PFSK-1 (cell line): ENCODE measurements around the gene SLC38A11.

ENCODE experiments used
- FOXP2 ChIP-seq: optimal IDR thresholded peaks from 2 replicates; pipeline ENCODE3; 2011; ENCODE audit warnings: borderline replicate concordance, control low read depth, inconsistent platforms; ENCODE audit not compliant: insufficient read depth; ENCODE audit errors: extremely low read length, extremely low read depth
- POLR2AphosphoS5 ChIP-seq: IDR thresholded peaks from 2 replicates; pipeline ENCODE4 v1.6.1; 2012; ENCODE audit warnings: low read depth, mild to moderate bottlenecking, control low read depth, low read length, moderate library complexity
- SIN3A ChIP-seq: IDR thresholded peaks from 2 replicates; pipeline ENCODE4 v1.6.1; 2012; ENCODE audit warnings: mild to moderate bottlenecking, low read length, moderate library complexity, borderline replicate concordance; ENCODE audit not compliant: insufficient read depth
- TAF1 ChIP-seq: IDR thresholded peaks from 2 replicates; pipeline ENCODE4 v1.6.1; 2012; ENCODE audit warnings: low read length, control low read depth, borderline replicate concordance; ENCODE audit not compliant: insufficient read depth
- TF ChIP-seq, protein P1 (sequence below), 2 experiments: IDR thresholded peaks; 2 replicates each; pipeline versions ENCODE4 v1.6.1 to v1.8.0; 2011 to 2012; ENCODE audit warnings: low read depth in 2 of 2, low read length in 2 of 2, control low read depth in 1 of 2, inconsistent platforms in 1 of 2, mild to moderate bottlenecking in 1 of 2, moderate library complexity in 1 of 2; ENCODE audit not compliant: insufficient read depth in 1 of 2

SLC38A11 gene

DNA sequence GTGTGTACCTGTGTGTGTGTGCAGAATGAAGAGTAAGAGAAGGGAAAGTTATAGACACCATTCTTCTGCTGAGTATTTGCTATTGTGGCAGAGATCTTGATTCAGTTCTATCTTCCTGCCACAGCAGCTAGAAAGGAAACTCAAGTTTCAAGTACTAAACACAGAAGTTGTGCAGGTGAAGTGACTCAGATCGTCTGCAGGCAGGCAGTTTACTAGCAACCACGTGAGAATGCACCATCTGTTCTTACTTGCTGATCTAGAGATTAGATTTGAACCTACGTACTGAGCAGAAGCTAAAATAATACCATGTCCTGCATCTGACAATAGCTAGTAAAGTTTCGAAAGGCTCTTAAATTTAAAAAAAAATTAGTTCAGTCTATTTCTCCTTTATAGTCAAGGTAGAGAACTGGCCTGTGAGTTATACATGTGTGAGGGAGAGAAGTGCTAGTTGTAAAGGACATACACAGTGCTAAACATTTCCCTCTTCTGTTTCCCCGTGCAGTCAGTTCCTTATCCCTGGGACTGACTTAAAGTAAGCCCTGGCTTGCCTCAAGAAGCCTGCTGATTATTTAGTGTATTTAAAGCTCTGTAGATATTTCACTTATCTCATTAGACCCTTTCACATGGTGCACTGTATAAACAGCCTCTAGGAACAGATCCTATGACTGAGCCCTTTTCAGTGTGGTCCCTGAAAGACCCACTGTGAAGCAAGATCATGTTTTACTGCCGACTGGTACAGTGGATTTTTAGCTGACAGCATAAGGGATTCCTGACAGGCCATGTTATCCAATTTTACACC lies 45.0 kb downstream of the SLC38A11 start:
- TF ChIP-seq SIN3A (no peak), FOXP2 (no peak), TAF1 (no peak), POLR2AphosphoS5 (no peak)
- TF ChIP-seq, protein P1, sequence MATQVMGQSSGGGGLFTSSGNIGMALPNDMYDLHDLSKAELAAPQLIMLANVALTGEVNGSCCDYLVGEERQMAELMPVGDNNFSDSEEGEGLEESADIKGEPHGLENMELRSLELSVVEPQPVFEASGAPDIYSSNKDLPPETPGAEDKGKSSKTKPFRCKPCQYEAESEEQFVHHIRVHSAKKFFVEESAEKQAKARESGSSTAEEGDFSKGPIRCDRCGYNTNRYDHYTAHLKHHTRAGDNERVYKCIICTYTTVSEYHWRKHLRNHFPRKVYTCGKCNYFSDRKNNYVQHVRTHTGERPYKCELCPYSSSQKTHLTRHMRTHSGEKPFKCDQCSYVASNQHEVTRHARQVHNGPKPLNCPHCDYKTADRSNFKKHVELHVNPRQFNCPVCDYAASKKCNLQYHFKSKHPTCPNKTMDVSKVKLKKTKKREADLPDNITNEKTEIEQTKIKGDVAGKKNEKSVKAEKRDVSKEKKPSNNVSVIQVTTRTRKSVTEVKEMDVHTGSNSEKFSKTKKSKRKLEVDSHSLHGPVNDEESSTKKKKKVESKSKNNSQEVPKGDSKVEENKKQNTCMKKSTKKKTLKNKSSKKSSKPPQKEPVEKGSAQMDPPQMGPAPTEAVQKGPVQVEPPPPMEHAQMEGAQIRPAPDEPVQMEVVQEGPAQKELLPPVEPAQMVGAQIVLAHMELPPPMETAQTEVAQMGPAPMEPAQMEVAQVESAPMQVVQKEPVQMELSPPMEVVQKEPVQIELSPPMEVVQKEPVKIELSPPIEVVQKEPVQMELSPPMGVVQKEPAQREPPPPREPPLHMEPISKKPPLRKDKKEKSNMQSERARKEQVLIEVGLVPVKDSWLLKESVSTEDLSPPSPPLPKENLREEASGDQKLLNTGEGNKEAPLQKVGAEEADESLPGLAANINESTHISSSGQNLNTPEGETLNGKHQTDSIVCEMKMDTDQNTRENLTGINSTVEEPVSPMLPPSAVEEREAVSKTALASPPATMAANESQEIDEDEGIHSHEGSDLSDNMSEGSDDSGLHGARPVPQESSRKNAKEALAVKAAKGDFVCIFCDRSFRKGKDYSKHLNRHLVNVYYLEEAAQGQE (IDR thresholded peaks at IDR 0.05; ENCODE audit: insufficient read depth in 1 of 2, low read depth in 2 of 2, low read length in 2 of 2): no peak

DNA sequence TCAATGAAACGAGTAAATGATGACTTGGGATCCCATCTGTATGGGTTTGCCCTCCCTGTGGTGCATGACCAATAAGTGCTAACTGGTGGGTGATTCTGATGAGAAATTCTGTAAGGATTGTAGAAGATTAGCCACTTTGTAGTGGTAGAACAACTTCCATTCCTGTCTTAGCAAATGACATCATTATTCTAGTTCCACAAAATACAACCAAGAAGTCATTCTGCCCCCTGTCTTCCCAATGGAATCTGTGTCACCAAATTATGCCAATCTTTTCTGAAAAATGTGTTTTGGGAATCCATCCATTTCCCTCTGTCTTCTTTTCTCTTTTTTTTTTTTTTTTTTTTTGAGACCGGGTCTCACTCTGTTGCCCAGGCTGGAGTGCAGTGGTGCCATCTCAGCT lies 48.4 kb downstream of the SLC38A11 start:
- TF ChIP-seq SIN3A (no peak), TAF1 (no peak), FOXP2 (no peak), POLR2AphosphoS5 (no peak)
- TF ChIP-seq, protein P1 (IDR thresholded peaks at IDR 0.05; ENCODE audit: insufficient read depth in 1 of 2, low read depth in 2 of 2, low read length in 2 of 2): no peak

DNA sequence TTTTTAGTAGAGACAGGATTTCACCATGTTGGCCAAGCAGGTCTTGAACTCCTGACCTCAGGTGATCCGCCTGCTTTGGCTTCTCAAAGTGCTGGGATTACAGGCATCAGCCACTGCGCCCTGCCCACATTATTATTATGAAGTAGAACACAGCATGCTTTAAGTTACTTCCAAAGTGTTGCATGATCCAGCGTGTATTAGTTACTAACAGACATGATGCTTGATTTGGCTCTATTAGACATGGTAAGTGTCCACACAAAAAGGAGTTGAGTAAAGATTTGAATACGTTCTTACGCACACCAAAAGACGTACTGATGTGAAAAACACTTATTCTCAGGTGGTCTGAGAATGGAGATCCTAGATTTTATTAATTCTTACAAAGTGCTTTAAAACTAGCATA lies 50.0 kb downstream of the SLC38A11 start:
- TF ChIP-seq SIN3A (no peak), FOXP2 (no peak), POLR2AphosphoS5 (no peak), TAF1 (no peak)
- TF ChIP-seq, protein P1 (IDR thresholded peaks at IDR 0.05; ENCODE audit: insufficient read depth in 1 of 2, low read depth in 2 of 2, low read length in 2 of 2): no peak

DNA sequence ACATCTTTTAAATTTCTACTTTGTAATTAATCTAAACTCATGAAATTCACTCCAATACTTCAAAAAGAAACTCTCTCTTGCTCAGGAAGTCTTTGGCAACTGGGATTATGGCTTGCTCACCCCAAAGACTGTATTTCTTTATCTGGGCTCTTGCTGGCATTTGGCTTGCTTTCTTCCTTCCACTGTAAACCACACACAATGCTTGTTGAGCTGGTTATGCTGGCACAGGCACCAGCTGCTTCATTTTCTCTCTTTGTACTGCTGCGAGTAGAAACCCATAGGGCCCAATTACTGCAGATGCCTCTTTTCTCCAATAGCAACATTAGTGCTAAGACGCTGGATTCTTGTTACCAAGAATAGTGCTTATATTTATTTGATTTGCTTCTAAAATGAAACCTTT lies 51.4 kb downstream of the SLC38A11 start:
- no peak for TF ChIP-seq FOXP2
- TF ChIP-seq, protein P1 (IDR thresholded peaks at IDR 0.05; ENCODE audit: insufficient read depth in 1 of 2, low read depth in 2 of 2, low read length in 2 of 2): no peak
- no peak for TF ChIP-seq TAF1
- TF ChIP-seq SIN3A: no peak
- TF ChIP-seq POLR2AphosphoS5: no peak
